Brain microvascular endothelial cell (primary cell): Measurements from ENCODE around the gene OTUD3.

Source experiments
- DNase-seq: peaks from one replicate; pipeline ENCODE4 v3.0.0-alpha.2; 2020
- H3K27ac ChIP-seq: fragments of 250-450 bp; sonication (Bioruptor Pico); 2 replicates; pipeline ENCODE4 v1.5.1; 2020; ENCODE audit warnings: mild to moderate bottlenecking, moderate library complexity
- H3K27me3 ChIP-seq: fragments of 250-450 bp; sonication (Bioruptor Pico); replicated peaks from 2 replicates; pipeline ENCODE4 v1.5.1; 2020; ENCODE audit warnings: mild to moderate bottlenecking
- H3K36me3 ChIP-seq: fragments of 250-450 bp; sonication (Bioruptor Pico); replicated peaks from 2 replicates; pipeline ENCODE4 v1.5.1; 2020; ENCODE audit warnings: mild to moderate bottlenecking
- H3K4me3 ChIP-seq: 2 replicates; pipeline ENCODE4 v1.5.1; 2011; ENCODE audit warnings: low read depth, mild to moderate bottlenecking, control low read depth, low read length, moderate library complexity
- in situ Hi-C: cut with HindIII; loops from 2 replicates; pipeline ENCODE4 v1.10.0; 2017; ENCODE audit warnings: low sequenced_read_pairs, low pct_ligation_motif_present
- TF ChIP-seq, protein P1 (sequence below): IDR thresholded peaks from 2 replicates; pipeline ENCODE4 v1.5.1; 2011; ENCODE audit warnings: low read depth, mild to moderate bottlenecking, moderate library complexity, low read length, control low read depth, inconsistent platforms; ENCODE audit errors: missing control alignments

OTUD3 gene

DNA sequence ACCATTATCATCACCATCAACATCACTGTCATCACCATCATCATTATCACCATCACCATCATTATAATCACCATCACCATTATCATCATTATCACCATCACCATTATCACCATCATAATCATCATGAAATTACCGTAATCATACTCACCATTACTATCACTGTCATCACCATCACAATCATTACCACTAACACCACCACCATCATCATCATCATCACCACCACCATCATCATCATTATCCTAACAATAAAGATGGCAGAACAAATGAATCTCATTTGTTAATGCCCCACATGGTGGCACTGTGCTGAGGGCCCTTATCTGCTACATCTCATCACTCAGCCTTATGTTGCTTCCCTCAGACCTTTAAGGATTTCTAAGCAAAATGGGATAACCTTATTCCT, 50.7 kb downstream of the OTUD3 start:
- no peak for DNase-seq
- no peaks in the 10 kb centered on the region for H3K36me3 ChIP-seq
- no peak overlapping the region for H3K27ac ChIP-seq
- no peak overlapping the region for H3K4me3 ChIP-seq
- no peaks in the 10 kb centered on the region for H3K27me3 ChIP-seq
- TF ChIP-seq, protein P1, sequence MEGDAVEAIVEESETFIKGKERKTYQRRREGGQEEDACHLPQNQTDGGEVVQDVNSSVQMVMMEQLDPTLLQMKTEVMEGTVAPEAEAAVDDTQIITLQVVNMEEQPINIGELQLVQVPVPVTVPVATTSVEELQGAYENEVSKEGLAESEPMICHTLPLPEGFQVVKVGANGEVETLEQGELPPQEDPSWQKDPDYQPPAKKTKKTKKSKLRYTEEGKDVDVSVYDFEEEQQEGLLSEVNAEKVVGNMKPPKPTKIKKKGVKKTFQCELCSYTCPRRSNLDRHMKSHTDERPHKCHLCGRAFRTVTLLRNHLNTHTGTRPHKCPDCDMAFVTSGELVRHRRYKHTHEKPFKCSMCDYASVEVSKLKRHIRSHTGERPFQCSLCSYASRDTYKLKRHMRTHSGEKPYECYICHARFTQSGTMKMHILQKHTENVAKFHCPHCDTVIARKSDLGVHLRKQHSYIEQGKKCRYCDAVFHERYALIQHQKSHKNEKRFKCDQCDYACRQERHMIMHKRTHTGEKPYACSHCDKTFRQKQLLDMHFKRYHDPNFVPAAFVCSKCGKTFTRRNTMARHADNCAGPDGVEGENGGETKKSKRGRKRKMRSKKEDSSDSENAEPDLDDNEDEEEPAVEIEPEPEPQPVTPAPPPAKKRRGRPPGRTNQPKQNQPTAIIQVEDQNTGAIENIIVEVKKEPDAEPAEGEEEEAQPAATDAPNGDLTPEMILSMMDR = no peak
- in situ Hi-C loops = no loop called here

DNA sequence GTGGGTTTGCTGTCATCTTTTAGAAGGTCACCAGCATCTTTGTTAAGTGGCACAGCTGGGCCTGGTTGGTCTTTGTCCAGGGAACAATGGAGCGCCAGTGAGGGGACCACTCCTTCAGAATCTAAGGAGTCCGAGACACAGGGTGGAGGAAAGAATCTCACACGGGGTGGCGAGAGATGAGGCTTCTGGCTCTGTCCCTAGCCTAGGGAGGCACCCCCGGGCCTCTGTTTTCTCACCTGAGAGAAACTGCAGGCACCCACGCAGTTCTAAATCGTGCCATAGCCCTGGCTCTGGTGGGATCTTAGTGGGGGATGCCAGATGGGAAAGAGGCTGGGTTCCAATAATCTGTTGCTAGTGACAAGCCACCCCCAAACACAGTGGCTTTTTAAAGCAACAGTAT, 52.1 kb downstream of the OTUD3 start:
- no peak overlapping the region for H3K27ac ChIP-seq
- no peaks in the 10 kb centered on the region for H3K27me3 ChIP-seq

DNA sequence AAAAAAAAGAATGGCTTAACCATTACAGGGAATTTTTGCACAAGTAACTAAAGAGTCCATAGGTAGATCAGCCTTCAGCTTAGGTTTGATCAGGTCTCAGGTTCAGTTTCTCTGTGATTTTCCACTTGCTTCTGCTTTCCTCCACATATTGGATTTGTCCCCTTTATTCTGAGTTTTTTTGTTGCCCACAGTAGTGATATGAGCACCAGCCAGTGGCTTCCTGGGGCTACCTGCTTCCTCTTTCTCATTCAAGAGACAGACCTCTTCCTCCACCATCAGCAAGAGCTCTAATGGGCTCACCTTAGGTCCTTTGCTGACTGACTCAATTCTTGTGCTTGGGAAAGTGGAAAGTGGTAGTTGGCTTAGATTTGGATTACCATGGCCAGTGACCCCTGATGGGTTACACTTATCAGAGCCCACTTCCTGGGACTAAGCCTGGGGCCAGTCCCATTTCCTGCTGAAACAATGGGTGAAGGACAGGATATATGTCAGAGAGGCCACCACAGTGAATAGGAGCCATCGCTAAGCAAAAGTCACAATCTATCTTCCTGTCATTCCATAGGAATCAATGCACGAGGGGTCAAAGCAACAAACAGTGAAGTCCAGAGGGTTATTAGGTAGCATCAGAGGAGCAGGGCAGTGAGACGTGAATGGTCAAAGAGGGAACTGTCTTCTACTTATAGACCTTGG, 54.0 kb downstream of the OTUD3 start:
- Histone ChIP-seq H3K36me3 (no peaks in the 10 kb centered on the region), H3K27me3 (no peaks in the 10 kb centered on the region), H3K27ac (no peak overlapping the region), H3K4me3 (no peak overlapping the region)
- in situ Hi-C loops = no loop called here
- TF ChIP-seq, protein P1 = no peak
- no peak for DNase-seq

More for the DNA sequence above, 52.1 kb downstream of the OTUD3 start:
- no peak for DNase-seq
- Histone ChIP-seq H3K4me3 (no peak overlapping the region), H3K36me3 (no peaks in the 10 kb centered on the region)
- TF ChIP-seq, protein P1 = no peak
- in situ Hi-C loops = no loop called here

DNA sequence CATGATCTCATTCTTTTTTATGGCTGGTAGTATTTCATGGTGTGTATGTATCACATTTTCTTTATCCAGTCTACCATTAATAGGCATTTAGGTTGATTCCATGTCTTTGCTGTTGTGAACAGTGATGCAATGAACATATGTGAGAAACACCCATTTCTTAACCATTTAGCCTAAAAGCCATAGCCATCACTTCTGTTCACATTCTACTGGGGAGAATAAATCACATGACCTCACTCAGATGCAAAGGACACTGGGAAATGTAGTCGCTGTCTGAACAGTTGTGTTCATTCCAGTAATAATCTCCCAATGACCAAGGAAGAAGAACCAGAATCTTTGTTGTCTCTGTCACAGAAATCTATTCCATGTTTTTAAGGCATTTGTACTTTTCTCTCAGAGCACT, 56.3 kb downstream of the OTUD3 start:
- in situ Hi-C loops = no loop called here
- Histone ChIP-seq H3K27me3 (no peaks in the 10 kb centered on the region), H3K27ac (no peak overlapping the region), H3K36me3 (no peaks in the 10 kb centered on the region), H3K4me3 (no peak overlapping the region)
- no peak for DNase-seq
- TF ChIP-seq, protein P1 = no peak

DNA sequence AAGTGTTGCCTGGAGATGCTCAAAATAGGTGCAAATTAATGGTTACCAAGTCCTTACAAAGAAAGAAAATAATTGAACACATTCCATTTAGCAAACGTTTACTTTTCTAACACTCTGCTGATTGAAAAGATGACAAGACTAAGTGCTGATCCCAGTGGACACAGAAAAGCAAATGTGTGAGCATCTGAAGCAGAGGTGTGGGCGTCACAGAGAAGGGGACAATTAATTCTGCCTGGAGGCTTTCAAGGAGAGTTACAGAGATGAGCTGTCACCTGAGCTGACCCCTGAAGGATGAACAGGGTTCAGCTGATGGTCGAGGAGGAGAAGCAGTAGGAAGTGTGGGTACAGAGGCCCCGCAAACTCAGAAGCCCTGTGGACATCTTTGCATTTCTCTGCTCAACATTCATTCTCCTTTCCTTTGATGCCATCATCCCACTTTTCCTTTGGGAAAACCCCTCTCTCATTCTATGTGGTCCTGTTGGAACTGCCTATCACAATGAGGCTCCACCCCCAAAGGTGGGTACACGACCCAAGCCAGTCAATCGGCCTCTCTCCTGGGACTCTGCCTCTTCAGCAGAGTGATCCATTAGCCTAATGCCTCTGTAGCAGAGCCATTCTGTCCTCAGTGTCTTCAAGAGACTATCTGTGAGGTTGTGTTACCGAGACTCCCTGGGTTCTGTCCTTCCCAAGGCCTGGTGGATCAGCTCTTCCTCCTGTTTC, 58.5 kb downstream of the OTUD3 start:
- DNase-seq = no peak
- H3K4me3 ChIP-seq = no peak overlapping the region
- in situ Hi-C loops = no loop called here
- H3K36me3 ChIP-seq = no peaks in the 10 kb centered on the region
- no peak overlapping the region for H3K27ac ChIP-seq
- H3K27me3 ChIP-seq = no peaks in the 10 kb centered on the region
- TF ChIP-seq, protein P1 = no peak

DNA sequence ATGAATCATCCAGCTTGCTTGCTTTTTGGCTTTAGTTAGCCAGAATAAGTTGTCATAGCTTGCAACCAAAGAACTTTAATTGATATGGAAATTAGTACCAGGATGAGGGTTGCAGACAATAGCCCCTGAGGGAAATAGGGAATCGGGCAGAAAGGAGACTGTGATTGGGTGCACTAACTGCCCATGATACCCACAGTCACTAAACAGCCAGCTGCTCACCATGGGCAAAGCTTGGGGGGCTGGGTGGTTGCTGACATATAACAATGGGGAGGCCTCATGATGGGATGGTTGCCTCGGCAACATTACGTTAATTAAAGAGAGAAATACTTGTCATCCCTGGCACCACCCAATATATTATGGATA, 59.0 kb downstream of the OTUD3 start:
- Histone ChIP-seq H3K27ac (no peak overlapping the region), H3K36me3 (no peaks in the 10 kb centered on the region), H3K27me3 (no peaks in the 10 kb centered on the region), H3K4me3 (no peak overlapping the region)
- in situ Hi-C loops = no loop called here
- TF ChIP-seq, protein P1 = no peak
- DNase-seq = no peak
